Measurements from ENCODE around the gene MICAL2. TPM values are rescaled to one million over a fixed set of nuclear protein-coding genes. Genes with fewer than 3 reads are reported as not detected.

MICAL2 gene
- total RNA-seq, 6 experiments from 2014 or later, result 17.0 to 50.7 (median 35.9) TPM

DNA sequence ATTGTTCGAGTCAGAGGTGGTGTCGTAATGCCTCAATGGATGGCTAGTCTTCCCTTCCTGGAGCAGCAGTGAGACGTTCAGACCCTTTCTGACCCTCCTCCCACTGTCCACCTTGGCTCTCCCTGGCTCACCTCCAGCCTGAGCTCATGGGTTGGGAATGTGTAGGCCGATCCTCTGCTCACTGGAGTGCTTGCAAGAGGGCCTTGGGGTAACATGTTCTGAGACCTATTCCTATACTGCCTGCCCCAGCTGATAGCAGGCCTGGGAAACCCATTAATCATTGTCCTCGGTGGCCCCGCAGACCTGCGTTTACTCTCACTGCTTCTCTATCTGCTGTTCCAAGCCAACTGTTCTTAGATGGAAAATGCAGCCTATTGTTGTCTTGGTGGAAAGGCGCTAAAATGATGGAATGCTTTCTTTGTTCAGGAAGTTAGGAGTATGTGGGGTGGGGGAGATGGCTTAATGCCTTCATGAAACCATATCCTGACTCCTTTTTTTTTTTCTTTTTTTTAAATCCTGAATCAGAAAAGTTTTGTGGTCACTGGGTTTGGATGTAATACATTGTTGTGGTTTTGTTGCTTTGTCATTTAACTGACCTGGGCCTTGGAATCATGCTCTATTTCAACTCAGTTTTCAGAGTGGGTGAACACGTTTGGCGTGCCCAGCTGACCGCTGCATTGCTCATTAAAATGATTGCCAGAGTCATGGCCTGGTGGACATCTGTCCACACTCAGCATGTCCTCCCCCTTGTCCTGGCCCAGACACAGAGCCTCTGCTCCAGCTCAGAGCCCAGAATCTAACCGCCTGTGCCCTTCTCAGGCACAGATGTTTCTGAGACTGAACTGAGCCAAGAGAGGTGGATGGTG lies 72.5 kb downstream of the MICAL2 start:
- no peaks in the 10 kb centered on the region for H3K27me3 ChIP-seq
- no peaks in the 10 kb centered on the region for H3K4me1 ChIP-seq
- no peaks in the 10 kb centered on the region for H3K9me3 ChIP-seq
- intact Hi-C loops (cut with DNase I), result no loop called here
- TF ChIP-seq POLR2A (IDR thresholded peaks at IDR 0.05), result no peak
- TF ChIP-seq, protein P1, sequence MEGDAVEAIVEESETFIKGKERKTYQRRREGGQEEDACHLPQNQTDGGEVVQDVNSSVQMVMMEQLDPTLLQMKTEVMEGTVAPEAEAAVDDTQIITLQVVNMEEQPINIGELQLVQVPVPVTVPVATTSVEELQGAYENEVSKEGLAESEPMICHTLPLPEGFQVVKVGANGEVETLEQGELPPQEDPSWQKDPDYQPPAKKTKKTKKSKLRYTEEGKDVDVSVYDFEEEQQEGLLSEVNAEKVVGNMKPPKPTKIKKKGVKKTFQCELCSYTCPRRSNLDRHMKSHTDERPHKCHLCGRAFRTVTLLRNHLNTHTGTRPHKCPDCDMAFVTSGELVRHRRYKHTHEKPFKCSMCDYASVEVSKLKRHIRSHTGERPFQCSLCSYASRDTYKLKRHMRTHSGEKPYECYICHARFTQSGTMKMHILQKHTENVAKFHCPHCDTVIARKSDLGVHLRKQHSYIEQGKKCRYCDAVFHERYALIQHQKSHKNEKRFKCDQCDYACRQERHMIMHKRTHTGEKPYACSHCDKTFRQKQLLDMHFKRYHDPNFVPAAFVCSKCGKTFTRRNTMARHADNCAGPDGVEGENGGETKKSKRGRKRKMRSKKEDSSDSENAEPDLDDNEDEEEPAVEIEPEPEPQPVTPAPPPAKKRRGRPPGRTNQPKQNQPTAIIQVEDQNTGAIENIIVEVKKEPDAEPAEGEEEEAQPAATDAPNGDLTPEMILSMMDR (IDR thresholded peaks at IDR 0.05), result no peak
- 47% methylated on average over 10 of the region's 12 CpGs for WGBS (ENCODE audit: insufficient coverage, low coverage, low lambda C conversion rate, missing lambda C conversion rate)
- H3K36me3 ChIP-seq, result no peaks in the 10 kb centered on the region
- H3K27ac ChIP-seq, result no peak overlapping the region
- peak in 3 of 4 donors; percentile 25 to 60 (median 37) for ATAC-seq
- H3K4me3 ChIP-seq, result no peak overlapping the region
- DNase-seq, result no peak

DNA sequence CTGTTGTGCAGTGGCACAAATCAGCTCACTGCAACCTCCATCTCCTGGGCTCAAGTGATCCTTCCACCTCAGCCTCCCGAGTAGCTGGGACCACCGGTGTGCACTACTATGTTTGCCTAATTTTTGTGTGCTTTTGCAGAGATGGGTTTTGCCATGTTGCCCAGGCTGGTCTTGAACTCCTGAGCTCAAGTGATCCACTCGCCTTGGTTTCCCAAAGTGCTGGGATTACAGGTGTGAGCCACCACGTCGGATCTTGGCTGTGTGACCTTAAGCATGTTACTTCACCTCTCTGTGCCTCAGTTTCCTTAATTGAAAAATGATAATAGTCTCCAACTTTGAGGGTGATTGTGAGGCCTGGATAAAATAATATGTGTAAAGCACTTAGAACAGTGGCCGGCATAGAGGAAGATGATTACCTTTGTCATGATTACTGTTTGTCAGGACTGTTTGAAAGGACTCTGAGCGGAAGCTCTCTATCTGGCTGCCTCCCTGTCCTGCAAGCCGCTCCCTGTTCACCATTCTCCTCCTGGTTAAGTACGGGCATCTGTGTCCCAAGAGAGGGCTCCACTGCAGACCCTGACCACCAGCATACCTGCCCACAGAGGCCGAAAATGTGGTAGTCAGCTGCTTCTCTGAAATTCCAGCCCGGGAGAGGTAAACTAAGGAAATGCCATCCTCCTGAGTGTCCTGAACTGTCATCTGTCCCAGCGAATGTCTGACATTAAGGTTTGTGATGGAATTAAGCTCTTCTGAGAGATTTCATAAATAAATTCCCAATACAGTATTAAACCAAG lies 73.6 kb downstream of the MICAL2 start:
- Histone ChIP-seq H3K27ac (no peak overlapping the region), H3K4me1 (no peaks in the 10 kb centered on the region), H3K27me3 (no peaks in the 10 kb centered on the region), H3K4me3 (no peak overlapping the region), H3K36me3 (no peaks in the 10 kb centered on the region), H3K9me3 (no peaks in the 10 kb centered on the region)
- WGBS (ENCODE audit: insufficient coverage, low coverage, low lambda C conversion rate, missing lambda C conversion rate), result 94% methylated on average over 6 of the region's 12 CpGs
- TF ChIP-seq, protein P1 (IDR thresholded peaks at IDR 0.05), result no peak
- TF ChIP-seq POLR2A (IDR thresholded peaks at IDR 0.05), result no peak
- intact Hi-C loops (cut with DNase I), result no loop called here
- DNase-seq (no peak), ATAC-seq (no peak)

DNA sequence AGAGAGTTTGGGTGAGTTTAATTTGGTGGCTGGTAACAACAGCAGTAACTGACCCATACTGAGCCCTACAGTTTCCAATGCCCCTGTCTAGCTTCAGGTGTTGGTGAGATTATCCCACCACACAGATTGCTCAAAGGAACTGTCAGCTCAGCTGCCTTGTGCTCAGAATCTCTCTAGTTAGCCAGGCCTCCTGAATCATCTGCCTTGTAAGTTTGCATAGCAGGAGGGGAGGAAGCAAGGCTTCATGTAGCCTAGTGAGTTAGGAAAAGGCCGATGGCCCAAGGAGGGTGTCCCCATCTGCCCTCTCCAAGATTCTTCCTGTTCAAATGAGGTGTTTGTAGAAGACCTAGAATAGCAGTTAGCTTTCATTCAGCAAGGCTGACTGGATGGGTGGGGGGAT lies 74.3 kb downstream of the MICAL2 start:
- DNase-seq (no peak), ATAC-seq (no peak)
- TF ChIP-seq POLR2A (IDR thresholded peaks at IDR 0.05), result no peak
- TF ChIP-seq, protein P1 (IDR thresholded peaks at IDR 0.05), result no peak
- H3K9me3 ChIP-seq, result no peaks in the 10 kb centered on the region
- no peaks in the 10 kb centered on the region for H3K4me1 ChIP-seq
- H3K27me3 ChIP-seq, result no peaks in the 10 kb centered on the region
- intact Hi-C loops (cut with DNase I), result no loop called here
- no peak overlapping the region for H3K27ac ChIP-seq
- H3K36me3 ChIP-seq, result no peaks in the 10 kb centered on the region
- no peak overlapping the region for H3K4me3 ChIP-seq
- 70% methylated on average over 1 of the region's 1 CpG for WGBS (ENCODE audit: insufficient coverage, low coverage, low lambda C conversion rate, missing lambda C conversion rate)

DNA sequence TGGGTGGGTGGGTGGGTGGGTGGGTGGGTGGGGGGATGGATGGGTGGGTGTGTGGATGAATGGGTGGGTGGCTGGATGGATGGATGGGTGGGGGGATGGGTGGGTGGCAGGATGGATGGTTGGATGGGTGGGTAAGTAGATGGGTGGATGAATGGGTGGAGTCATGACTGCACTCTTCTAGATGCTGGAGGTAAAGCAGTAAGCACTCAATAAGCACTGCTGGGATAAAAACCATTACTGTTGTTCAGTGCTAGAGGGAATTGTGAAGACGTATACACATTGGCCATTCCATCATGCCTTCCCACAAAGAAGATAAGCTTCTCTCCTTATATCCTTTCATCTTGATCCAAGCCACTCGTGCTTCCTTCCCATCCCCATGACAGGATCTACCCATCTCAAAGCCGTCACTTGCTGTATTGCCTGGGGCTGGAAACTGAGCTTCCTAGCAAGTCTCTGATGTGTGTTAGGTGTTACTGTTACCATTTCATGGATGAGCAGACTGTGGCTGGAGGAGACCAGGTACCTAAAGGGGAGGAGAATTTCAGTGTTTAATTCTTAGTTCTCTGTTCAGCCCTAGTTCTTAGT lies 74.8 kb downstream of the MICAL2 start:
- DNase-seq, result no peak
- no peaks in the 10 kb centered on the region for H3K4me1 ChIP-seq
- ATAC-seq, result no peak
- intact Hi-C loops (cut with DNase I), result no loop called here
- no peaks in the 10 kb centered on the region for H3K27me3 ChIP-seq
- WGBS (ENCODE audit: insufficient coverage, low coverage, low lambda C conversion rate, missing lambda C conversion rate), result 84% methylated on average over 3 of the region's 3 CpGs
- TF ChIP-seq POLR2A (IDR thresholded peaks at IDR 0.05), result no peak
- TF ChIP-seq, protein P1 (IDR thresholded peaks at IDR 0.05), result no peak
- no peaks in the 10 kb centered on the region for H3K36me3 ChIP-seq
- H3K4me3 ChIP-seq, result no peak overlapping the region
- no peak overlapping the region for H3K27ac ChIP-seq
- H3K9me3 ChIP-seq, result no peaks in the 10 kb centered on the region
